Activated T-cell treated with anti-CD3 and anti-CD28 coated beads, Interleukin-2, amount 50 U/mL, for 24 hours (primary cell): ENCODE measurements around the gene ANKRD11.
A peak's percentile ranks its signal among the peaks of the same experiment; 100 is the strongest.
"Not testable (repeated sequence)": the region's sequence is repeated elsewhere in the genome, so short reads cannot be mapped to it uniquely, and the experiment has no call there.

ENCODE experiments used
- DNase-seq: peaks from one replicate; pipeline ENCODE4 v3.0.0-alpha.2; 2020
- H3K27ac Mint-ChIP-seq: 2 replicates; pipeline ENCODE4 v1.8.0; 2020; ENCODE audit warnings: mild to moderate bottlenecking, mixed read lengths
- H3K27me3 Mint-ChIP-seq: 2 replicates; pipeline ENCODE4 v1.8.0; 2020; ENCODE audit warnings: mixed read lengths
- H3K36me3 Mint-ChIP-seq: 2 replicates; pipeline ENCODE4 v1.8.0; 2020; ENCODE audit warnings: low read depth, mixed read lengths
- H3K4me1 Mint-ChIP-seq: 2 replicates; pipeline ENCODE4 v1.8.0; 2020; ENCODE audit warnings: low read depth, mixed read lengths
- H3K4me3 Mint-ChIP-seq: 2 replicates; pipeline ENCODE4 v1.8.0; 2020; ENCODE audit warnings: mild to moderate bottlenecking, moderate library complexity, mixed read lengths
- H3K9me3 Mint-ChIP-seq: 2 replicates; pipeline ENCODE4 v1.8.0; 2020; ENCODE audit warnings: mixed read lengths

Gene ANKRD11

GRCh38 chr16:89393738-89394406 is 96.5 kb downstream of the ANKRD11 start:
- H3K9me3 Mint-ChIP-seq: no peaks in the 10 kb centered on the region
- peak overlapping the region; percentile 51 for H3K27ac Mint-ChIP-seq
- no peaks in the 10 kb centered on the region for H3K27me3 Mint-ChIP-seq
- H3K4me3 Mint-ChIP-seq: no peak overlapping the region
- peaks cover 69% of the 10 kb centered on the region for H3K4me1 Mint-ChIP-seq
- no peak for DNase-seq
- H3K36me3 Mint-ChIP-seq: peaks cover 83% of the 10 kb centered on the region

- Mint-ChIP-seq H3K36me3 (peaks cover 85% of the 10 kb centered on the region), H3K4me1 (peaks cover 72% of the 10 kb centered on the region), H3K9me3 (no peaks in the 10 kb centered on the region), H3K27ac (peak overlapping the region; percentile 69), H3K27me3 (no peaks in the 10 kb centered on the region), H3K4me3 (no peak overlapping the region)
- no peak for DNase-seq
These were observed 97.3 kb downstream of the ANKRD11 start for GRCh38 chr16:89392881-89393737.

- not testable (repeated sequence) for H3K9me3 Mint-ChIP-seq, H3K4me3 Mint-ChIP-seq, DNase-seq, H3K27me3 Mint-ChIP-seq
- Mint-ChIP-seq H3K27ac (peak overlapping the region; percentile 59), H3K36me3 (peaks cover 78% of the 10 kb centered on the region), H3K4me1 (peaks cover 75% of the 10 kb centered on the region)
These were observed 100.2 kb downstream of the ANKRD11 start for GRCh38 chr16:89390224-89390583.

GRCh38 chr16:89389504-89390223 is 100.7 kb downstream of the ANKRD11 start:
- not testable (repeated sequence) for DNase-seq, H3K4me3 Mint-ChIP-seq, H3K9me3 Mint-ChIP-seq, H3K27me3 Mint-ChIP-seq
- peak overlapping the region; percentile 35 for H3K27ac Mint-ChIP-seq
- peaks cover 74% of the 10 kb centered on the region for H3K4me1 Mint-ChIP-seq
- peaks cover 73% of the 10 kb centered on the region for H3K36me3 Mint-ChIP-seq

- no peak overlapping the region for H3K4me3 Mint-ChIP-seq
These were observed 101.8 kb downstream of the ANKRD11 start for GRCh38 chr16:89388536-89388935.

GRCh38 chr16:89386306-89387185 is 103.8 kb downstream of the ANKRD11 start:
- Mint-ChIP-seq H3K27me3 (no peaks in the 10 kb centered on the region), H3K36me3 (peaks cover 60% of the 10 kb centered on the region), H3K4me3 (no peak overlapping the region), H3K4me1 (peaks cover 78% of the 10 kb centered on the region), H3K9me3 (no peaks in the 10 kb centered on the region), H3K27ac (peak overlapping the region; percentile 78)
- no peak for DNase-seq

More at GRCh38 chr16:89388536-89388935, 101.8 kb downstream of the ANKRD11 start:
- H3K27me3 Mint-ChIP-seq: no peaks in the 10 kb centered on the region
- H3K27ac Mint-ChIP-seq: peak overlapping the region; percentile 87
- H3K36me3 Mint-ChIP-seq: peaks cover 67% of the 10 kb centered on the region
- no peak for DNase-seq
- no peaks in the 10 kb centered on the region for H3K9me3 Mint-ChIP-seq
- peaks cover 76% of the 10 kb centered on the region for H3K4me1 Mint-ChIP-seq

GRCh38 chr16:89385712-89386111 is 104.6 kb downstream of the ANKRD11 start:
- peaks cover 51% of the 10 kb centered on the region for H3K36me3 Mint-ChIP-seq
- peak overlapping the region; percentile 57 for H3K27ac Mint-ChIP-seq
- DNase-seq: no peak
- H3K4me1 Mint-ChIP-seq: peaks cover 81% of the 10 kb centered on the region
- H3K9me3 Mint-ChIP-seq: no peaks in the 10 kb centered on the region
- no peaks in the 10 kb centered on the region for H3K27me3 Mint-ChIP-seq
- no peak overlapping the region for H3K4me3 Mint-ChIP-seq

- peaks cover 52% of the 10 kb centered on the region for H3K36me3 Mint-ChIP-seq
These were observed 106.1 kb downstream of the ANKRD11 start for GRCh38 chr16:89384282-89384681.

GRCh38 chr16:89383095-89384003 is 107.0 kb downstream of the ANKRD11 start:
- no peaks in the 10 kb centered on the region for H3K9me3 Mint-ChIP-seq
- H3K27ac Mint-ChIP-seq: peak overlapping the region; percentile 92
- H3K4me1 Mint-ChIP-seq: peaks cover 89% of the 10 kb centered on the region
- no peak for DNase-seq
- peak overlapping the region; percentile 41 for H3K4me3 Mint-ChIP-seq
- peaks cover 47% of the 10 kb centered on the region for H3K36me3 Mint-ChIP-seq
- H3K27me3 Mint-ChIP-seq: no peaks in the 10 kb centered on the region

More at GRCh38 chr16:89384282-89384681, 106.1 kb downstream of the ANKRD11 start:
- Mint-ChIP-seq H3K4me1 (peaks cover 89% of the 10 kb centered on the region), H3K27ac (peak overlapping the region; percentile 92), H3K9me3 (no peaks in the 10 kb centered on the region), H3K4me3 (no peak overlapping the region), H3K27me3 (no peaks in the 10 kb centered on the region)
- DNase-seq: no peak

GRCh38 chr16:89382555-89382954 is 107.8 kb downstream of the ANKRD11 start:
- peak overlapping the region; percentile 92 for H3K27ac Mint-ChIP-seq
- H3K36me3 Mint-ChIP-seq: peaks cover 45% of the 10 kb centered on the region
- not testable (repeated sequence) for DNase-seq, H3K9me3 Mint-ChIP-seq, H3K4me3 Mint-ChIP-seq, H3K27me3 Mint-ChIP-seq
- H3K4me1 Mint-ChIP-seq: peaks cover 89% of the 10 kb centered on the region

GRCh38 chr16:89381788-89382187 is 108.6 kb downstream of the ANKRD11 start:
- H3K36me3 Mint-ChIP-seq: peaks cover 46% of the 10 kb centered on the region
- DNase-seq: no peak
- peak overlapping the region; percentile 80 for H3K27ac Mint-ChIP-seq
- H3K4me3 Mint-ChIP-seq: no peak overlapping the region
- peaks cover 92% of the 10 kb centered on the region for H3K4me1 Mint-ChIP-seq
- H3K27me3 Mint-ChIP-seq: no peaks in the 10 kb centered on the region
- H3K9me3 Mint-ChIP-seq: no peaks in the 10 kb centered on the region

GRCh38 chr16:89380681-89381080 is 109.7 kb downstream of the ANKRD11 start:
- H3K27me3 Mint-ChIP-seq: no peaks in the 10 kb centered on the region
- H3K9me3 Mint-ChIP-seq: no peaks in the 10 kb centered on the region
- DNase-seq: no peak
- H3K27ac Mint-ChIP-seq: peak overlapping the region; percentile 54
- H3K4me3 Mint-ChIP-seq: no peak overlapping the region
- H3K36me3 Mint-ChIP-seq: peaks cover 51% of the 10 kb centered on the region
- H3K4me1 Mint-ChIP-seq: peaks cover 90% of the 10 kb centered on the region
